Posterior vena cava (tissue), 2 donors: ENCODE data around the gene DLGAP3. TPM values are rescaled to one million over a fixed set of nuclear protein-coding genes. Genes with fewer than 3 reads are reported as not detected.
"Not testable (repeated sequence)": the region's sequence is repeated elsewhere in the genome, so short reads cannot be mapped to it uniquely, and the experiment has no call there.

Source experiments
- DNase-seq: peaks from one replicate; pipeline ENCODE4 v3.0.0-alpha.2; 2020; ENCODE audit warnings: low spot score
- intact Hi-C, 2 donors: fragments of 100-400 bp; cut with DNase I; formaldehyde crosslinking; loops; one replicate each; pipeline versions ENCODE4 v1.14.1 to v1.14.2; 2022 to 2023
- total RNA-seq, 2 donors: library from RNA; stranded (reverse); fragmentation: NEBNext Ultra II Directional; extraction: Animal tissue kit (Norgen Biotek cat#: 25700); gene quantifications; one replicate each; pipeline ENCODE4 v1.2.1, GENCODE V29; 2021
- donor health status: DM: yes; HTN: yes; CAD: no.
- donor health status: DM: yes; HTN: yes; CAD: no.

Gene DLGAP3
- total RNA-seq, 2 donors from 2014 or later: 0.37 to 0.57 TPM

DNA sequence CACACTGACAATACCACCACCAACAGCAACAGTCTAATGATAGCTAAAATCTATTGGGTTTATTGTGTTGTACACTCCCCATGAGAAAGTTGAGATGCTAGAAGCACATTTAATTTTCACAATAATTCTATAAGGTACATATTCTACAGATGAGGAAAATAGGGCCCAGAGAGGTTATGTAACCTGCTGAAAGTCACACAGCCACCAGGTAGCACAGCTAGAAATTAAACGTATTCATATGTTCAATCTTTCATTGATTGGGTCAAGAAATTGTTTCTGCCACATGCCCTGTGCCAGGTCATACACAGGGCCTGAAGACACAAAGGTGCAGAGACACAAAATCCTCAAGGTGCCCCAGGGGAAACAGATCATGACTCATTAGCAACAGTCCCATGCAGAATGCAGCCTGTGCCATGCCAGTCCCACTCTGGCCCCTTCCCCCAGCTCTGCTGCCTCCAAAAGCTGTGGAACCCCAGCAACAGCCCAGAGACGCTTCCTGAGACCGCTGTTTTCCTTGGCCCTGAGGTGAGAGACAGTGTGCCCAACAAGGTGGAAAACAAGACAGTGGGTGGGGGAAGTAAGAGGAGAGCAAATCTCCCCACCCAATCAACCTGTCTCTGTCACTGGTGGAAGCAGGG, 104.5 kb downstream of the DLGAP3 start:
- peak; percentile 64 for DNase-seq
- intact Hi-C loops: no loop called here

DNA sequence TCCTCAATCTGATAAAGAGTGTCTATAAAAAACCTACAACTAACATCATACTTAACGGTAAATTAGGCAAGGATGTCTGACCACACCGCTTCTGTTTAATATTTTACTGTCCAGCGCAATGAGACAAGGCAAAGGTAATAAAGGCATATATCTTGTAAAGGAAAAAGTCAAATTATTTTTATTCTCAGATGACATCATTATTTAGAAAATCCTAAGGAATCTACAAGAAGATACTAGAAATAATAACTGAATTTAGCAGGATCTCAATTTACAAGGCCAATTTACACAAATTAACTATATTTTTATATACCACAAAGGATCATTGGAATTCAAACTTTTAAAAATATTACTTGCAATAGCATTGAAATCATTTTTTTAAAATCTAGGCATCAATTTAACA, 107.2 kb downstream of the DLGAP3 start:
- no peak for DNase-seq
- intact Hi-C loops: no loop called here

DNA sequence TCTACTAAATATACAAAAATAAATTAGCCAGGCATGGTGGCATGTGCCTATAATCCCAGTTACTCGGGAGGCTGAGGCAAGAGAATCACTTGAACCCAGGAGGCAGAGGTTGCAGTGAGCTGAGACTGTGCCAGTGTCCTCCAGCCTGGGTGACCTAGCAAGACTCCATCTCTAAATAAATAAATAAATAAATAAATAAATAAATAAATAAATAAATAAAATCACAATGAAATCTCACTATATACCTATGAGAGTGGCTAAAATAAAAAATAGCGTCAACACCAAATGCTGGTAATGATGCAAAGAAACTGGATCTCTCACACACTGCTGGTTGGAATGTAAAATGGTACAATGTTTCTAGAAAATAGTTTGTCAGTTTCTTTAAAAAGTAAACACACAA, 110.6 kb downstream of the DLGAP3 start:
- intact Hi-C loops, DNase-seq: not testable (repeated sequence)

DNA sequence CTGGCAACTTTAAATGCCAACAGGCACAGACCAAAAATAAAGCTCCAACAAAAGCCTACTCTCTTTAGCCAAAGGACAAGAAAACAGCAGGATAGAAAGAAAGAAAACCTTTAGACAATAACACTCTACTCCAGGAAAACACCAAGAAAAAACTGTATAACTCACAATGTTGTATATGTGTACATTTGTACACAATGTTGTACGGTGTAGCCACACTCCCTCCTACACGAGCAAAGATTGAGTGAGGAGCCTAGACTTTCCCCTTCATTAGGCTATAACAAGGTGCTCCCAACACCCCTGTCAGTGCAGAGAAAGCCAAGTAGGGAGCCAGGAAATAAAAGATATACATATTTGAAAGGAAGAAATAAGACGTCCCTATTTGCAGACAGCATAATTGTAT, 112.7 kb downstream of the DLGAP3 start:
- DNase-seq: no peak
- intact Hi-C loops: no loop called here

DNA sequence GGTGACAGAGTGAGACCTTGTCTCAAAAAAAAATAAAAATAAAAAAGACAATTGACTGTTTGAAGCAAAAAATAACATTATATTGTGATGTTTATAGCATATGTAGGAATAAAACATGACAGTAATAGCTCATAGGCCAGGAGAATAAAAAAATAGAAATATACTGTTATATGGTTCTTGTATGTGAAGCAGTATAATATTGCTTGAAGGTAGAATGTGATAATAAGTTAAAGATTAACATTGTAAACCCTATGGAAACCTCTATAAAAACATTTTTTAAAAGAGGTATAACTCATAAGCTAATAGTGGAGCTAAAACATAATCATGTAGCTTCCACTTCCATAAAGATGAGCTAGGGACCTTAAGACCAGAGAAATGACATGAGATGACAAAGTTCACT, 113.1 kb downstream of the DLGAP3 start:
- intact Hi-C loops: no loop called here
- no peak for DNase-seq

Other genes starting within 250 kb of the DLGAP3 start
- not detected for gene GJB5, start 174.6 kb downstream of the DLGAP3 start, total RNA-seq
- gene GJB4, start 169.9 kb downstream of the DLGAP3 start, total RNA-seq: not detected
- gene GJB3, start 148.4 kb downstream of the DLGAP3 start, total RNA-seq: not detected
- 10 to 100 TPM; 21.8 to 26.8 TPM for gene GJA4, start 136.7 kb downstream of the DLGAP3 start, total RNA-seq
- 10 to 100 TPM; 52.3 to 57.5 TPM for gene SMIM12, start 69.9 kb downstream of the DLGAP3 start, total RNA-seq
- gene TMEM35B, start 55.7 kb upstream of the DLGAP3 start, total RNA-seq: 10 to 100 TPM; 22.4 to 33.0 TPM
- gene ZMYM6, start 102.3 kb upstream of the DLGAP3 start, total RNA-seq: 10 to 100 TPM; 20.8 to 21.4 TPM
- gene ZMYM1, start 149.7 kb upstream of the DLGAP3 start, total RNA-seq: 10 to 100 TPM; 12.8 to 14.4 TPM